ES-I3 (cell line): ENCODE results near the gene ZNF311.
"Not testable (repeated sequence)": the region's sequence is repeated elsewhere in the genome, so short reads cannot be mapped to it uniquely, and the experiment has no call there.

Experiments used
- H3K36me3 ChIP-seq: 2 replicates; pipeline ENCODE4 v1.6.1; 2013; ENCODE audit warnings: mild to moderate bottlenecking, low read length, control low read depth, moderate library complexity; ENCODE audit not compliant: insufficient read depth
- H3K4me1 ChIP-seq: 2 replicates; pipeline ENCODE4 v1.6.1; 2013; ENCODE audit warnings: mild to moderate bottlenecking, control low read depth, low read length; ENCODE audit not compliant: insufficient read depth
- H3K9ac ChIP-seq: 2 replicates; pipeline ENCODE4 v1.6.1; 2013; ENCODE audit warnings: low read depth, mild to moderate bottlenecking, low read length, moderate library complexity
- H3K9me3 ChIP-seq: 2 replicates; pipeline ENCODE4 v1.6.1; 2013; ENCODE audit warnings: mild to moderate bottlenecking, low read length, moderate library complexity; ENCODE audit not compliant: control insufficient read depth, insufficient read depth

Gene ZNF311

DNA sequence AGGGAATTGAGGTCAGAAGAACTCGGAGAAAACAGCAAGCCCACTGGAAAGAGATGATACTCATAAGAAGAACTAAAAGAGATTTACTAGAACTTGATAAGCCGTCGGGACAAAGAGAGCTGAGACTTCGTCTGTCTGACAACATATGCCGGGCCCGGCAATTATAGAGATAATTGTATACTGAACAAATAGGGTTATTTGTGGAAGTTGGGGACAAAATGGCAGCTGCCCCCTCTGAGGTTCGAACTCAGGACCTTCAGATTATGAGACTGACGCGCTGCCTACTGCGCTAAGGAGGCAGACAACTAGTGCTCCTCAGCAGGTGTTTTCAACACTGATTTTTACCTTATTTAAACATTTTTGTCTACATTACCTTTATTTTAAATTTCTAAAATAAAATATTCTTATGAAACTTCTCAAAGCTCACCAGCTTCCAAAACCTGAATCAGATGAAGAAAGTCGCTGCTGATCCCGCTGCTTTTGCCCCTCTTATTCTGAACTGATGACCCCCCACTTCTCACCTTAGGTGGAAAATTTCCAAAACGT is 52.0 kb downstream of the ZNF311 start:
- peaks cover 5% of the 10 kb centered on the region; the same call in 1 of the 2 replicates for H3K4me1 ChIP-seq
- H3K9ac ChIP-seq, result peak overlapping the region; percentile 73
- H3K36me3 ChIP-seq, result no peaks in the 10 kb centered on the region
- H3K9me3 ChIP-seq, result no peaks in the 10 kb centered on the region

DNA sequence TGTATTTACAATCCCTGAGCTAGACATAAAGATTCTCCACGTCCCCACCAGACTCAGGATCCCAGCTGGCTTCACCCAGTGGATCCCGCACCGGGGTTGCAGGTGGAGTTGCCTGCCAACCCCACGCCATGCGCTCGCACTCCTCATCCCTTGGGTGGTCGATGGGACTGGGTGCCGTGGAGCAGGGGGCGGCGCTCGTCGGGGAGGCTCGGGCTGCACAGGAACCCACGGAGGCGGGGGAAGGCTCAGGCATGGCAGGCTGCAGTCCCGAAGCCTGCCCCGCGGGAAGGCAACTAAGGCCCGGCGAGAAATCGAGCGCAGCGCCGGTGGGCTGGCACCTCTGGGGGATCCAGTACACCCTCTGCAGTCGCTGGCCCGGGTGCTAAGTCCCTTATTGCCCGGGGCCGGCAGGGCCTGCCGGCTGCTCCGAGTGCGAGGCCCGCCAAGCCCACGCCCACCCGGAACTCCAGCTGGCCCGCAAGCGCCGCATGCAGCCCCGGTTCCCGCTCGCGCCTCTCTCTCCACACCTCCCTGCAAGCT is 55.4 kb downstream of the ZNF311 start:
- H3K9ac ChIP-seq, H3K36me3 ChIP-seq, H3K4me1 ChIP-seq, H3K9me3 ChIP-seq: not testable (repeated sequence)

DNA sequence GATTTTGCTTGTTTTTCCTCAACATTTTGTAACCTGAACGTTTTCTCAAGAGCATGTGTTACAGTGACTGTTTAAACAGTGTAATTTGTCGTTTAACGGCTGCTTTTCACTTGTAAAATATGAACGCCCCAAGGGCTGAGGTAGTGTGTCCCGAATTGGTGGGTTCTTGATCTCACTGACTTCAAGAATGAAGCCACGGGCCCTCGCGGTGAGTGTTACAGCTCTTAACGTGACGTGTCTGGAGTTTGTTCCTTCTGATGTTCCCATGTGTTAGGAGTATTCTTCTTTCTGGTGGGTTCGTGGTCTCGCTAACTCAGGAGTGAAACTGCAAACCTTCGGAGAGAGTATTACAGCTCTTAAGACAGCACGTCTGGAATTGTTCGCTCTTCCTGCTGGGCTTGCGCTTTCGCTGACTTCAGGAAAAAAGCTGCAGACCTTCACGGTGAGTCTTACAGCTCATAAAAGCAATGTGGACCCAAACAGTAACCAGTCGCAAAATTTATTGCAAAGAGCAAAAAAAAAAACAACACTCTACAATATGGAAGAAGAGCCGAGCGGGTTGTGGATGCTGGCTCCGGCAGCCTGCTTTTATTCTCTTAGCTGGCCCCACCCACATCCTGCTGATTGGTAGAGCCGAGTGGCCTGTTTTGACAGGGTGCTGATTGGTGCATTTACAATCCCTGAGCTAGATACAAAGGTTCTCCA is 56.2 kb downstream of the ZNF311 start:
- peaks cover 5% of the 10 kb centered on the region; the same call in 1 of the 2 replicates for H3K4me1 ChIP-seq
- H3K9ac ChIP-seq, result no peak overlapping the region
- no peaks in the 10 kb centered on the region for H3K36me3 ChIP-seq
- H3K9me3 ChIP-seq, result no peaks in the 10 kb centered on the region

DNA sequence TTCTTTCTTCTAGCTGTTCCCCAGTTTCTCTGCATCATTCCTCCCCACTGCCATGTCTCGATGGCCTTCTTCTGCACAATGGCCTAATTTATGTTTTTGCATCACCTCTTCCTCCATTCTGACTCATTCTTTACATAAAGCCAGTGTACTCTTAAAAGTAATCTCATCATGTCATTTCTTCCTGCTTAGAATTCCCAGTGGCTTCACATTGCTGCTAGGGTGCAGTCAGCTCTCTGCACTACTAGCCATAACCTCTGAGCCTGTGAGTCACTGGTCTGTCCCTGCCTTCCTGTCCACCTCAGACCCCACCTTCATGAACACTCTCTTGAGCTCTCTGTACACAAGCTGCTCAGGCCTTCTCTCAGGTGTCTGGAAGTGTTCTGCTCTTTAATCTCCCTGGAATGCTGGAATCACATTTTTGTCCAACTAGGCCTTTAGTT is 57.3 kb downstream of the ZNF311 start:
- H3K4me1 ChIP-seq, result peaks cover 5% of the 10 kb centered on the region; the same call in 1 of the 2 replicates
- H3K9ac ChIP-seq, result no peak overlapping the region
- H3K9me3 ChIP-seq, result no peaks in the 10 kb centered on the region
- H3K36me3 ChIP-seq, result no peaks in the 10 kb centered on the region

DNA sequence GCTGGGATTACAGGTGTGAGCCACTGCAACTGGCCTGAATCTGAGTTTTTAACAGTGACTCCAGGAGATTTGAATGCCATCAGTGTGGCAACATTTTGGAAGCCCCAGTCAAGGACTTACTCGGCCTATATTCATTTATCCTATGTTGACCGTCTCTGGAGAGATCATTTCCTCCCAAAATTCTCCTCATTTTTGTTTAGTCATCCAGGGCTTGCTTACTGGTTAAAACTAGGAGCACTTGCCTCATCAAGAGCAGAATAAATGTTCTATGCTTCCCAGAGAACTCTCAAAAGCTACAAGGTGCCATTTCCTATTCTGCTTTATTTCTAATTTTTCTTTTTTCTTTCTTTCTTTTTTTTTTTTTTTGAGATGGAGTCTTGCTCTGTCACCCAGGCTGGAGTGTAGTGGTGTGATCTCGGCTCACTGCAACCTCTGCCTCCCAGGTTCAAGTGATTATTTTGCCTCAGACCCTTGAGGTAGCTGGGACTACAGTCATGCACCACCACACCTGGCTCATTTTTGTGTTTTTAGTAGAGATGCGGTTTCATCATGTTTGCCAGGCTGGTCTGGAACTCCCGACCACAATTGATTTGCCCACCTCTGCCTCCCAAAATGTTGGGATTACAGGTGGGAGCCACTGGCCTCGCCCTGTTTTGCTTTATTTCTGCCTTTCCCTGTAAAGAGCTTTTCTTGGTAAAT is 57.9 kb downstream of the ZNF311 start:
- Histone ChIP-seq H3K4me1 (peaks cover 5% of the 10 kb centered on the region; the same call in 1 of the 2 replicates), H3K9me3 (no peaks in the 10 kb centered on the region), H3K36me3 (no peaks in the 10 kb centered on the region), H3K9ac (no peak overlapping the region)

DNA sequence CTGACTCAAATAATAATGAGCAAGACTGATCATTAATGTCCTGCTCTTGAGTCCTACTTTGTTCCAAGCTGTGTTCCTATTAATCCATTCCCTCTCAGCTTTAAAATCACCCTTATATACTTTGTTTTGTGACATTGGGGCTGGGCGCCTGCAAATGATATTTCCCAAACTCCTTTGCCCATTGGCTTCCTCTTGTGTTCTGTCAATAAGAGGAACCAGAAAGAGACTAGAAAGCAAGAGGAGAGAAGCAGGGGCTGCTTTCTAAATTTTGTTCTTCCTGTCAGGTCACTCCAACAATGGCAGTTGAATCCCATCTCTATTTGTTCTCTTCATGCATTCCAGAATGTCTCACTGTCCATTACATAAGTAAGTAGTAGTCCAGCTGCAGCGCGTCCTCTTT is 59.8 kb downstream of the ZNF311 start:
- Histone ChIP-seq H3K4me1 (peaks cover 5% of the 10 kb centered on the region; the same call in 1 of the 2 replicates), H3K36me3 (no peaks in the 10 kb centered on the region), H3K9me3 (no peaks in the 10 kb centered on the region), H3K9ac (no peak overlapping the region)
